H9 (cell line): ENCODE data around the gene SEMA7A. TPM values are rescaled to one million over a fixed set of nuclear protein-coding genes. Genes with fewer than 3 reads are reported as not detected.

Experiments used
- DNase-seq: peaks from one replicate; pipeline ENCODE4 v3.0.0-alpha.2; 2017
- H2AFZ ChIP-seq: one replicate; pipeline ENCODE4 v1.6.1; 2013; ENCODE audit warnings: mild to moderate bottlenecking, low read length, control low read depth, moderate library complexity
- H2AK5ac ChIP-seq: 2 replicates; pipeline ENCODE4 v1.6.1; 2013; ENCODE audit warnings: low read length, control low read depth, mixed read lengths; ENCODE audit not compliant: insufficient read length
- H2BK120ac ChIP-seq: one replicate; pipeline ENCODE4 v1.6.1; 2013; ENCODE audit warnings: low read depth, mild to moderate bottlenecking, low read length, control low read depth, inconsistent platforms; ENCODE audit not compliant: poor library complexity, severe bottlenecking
- H2BK12ac ChIP-seq: 2 replicates; pipeline ENCODE4 v1.6.1; 2013; ENCODE audit warnings: low read length, control low read depth, mixed read lengths, low read depth; ENCODE audit not compliant: insufficient read length
- H2BK15ac ChIP-seq: 2 replicates; pipeline ENCODE4 v1.6.1; 2013; ENCODE audit warnings: low read depth, low read length, control low read depth
- H2BK20ac ChIP-seq: one replicate; pipeline ENCODE4 v1.6.1; 2013; ENCODE audit warnings: low read depth, mild to moderate bottlenecking, low read length, control low read depth, inconsistent platforms; ENCODE audit not compliant: poor library complexity, severe bottlenecking
- H2BK5ac ChIP-seq: 2 replicates; pipeline ENCODE4 v1.6.1; 2013; ENCODE audit warnings: low read length, control low read depth, mixed read lengths; ENCODE audit not compliant: insufficient read length
- H3K14ac ChIP-seq: 2 replicates; pipeline ENCODE4 v1.6.1; 2013; ENCODE audit warnings: low read length, control low read depth; ENCODE audit not compliant: insufficient read depth
- H3K18ac ChIP-seq: 2 replicates; pipeline ENCODE4 v1.6.1; 2013; ENCODE audit warnings: low read depth, mild to moderate bottlenecking, mixed read lengths, low read length, control low read depth; ENCODE audit not compliant: insufficient read length
- H3K23ac ChIP-seq: 2 replicates; pipeline ENCODE4 v1.6.1; 2013; ENCODE audit warnings: low read length, control low read depth, mixed read lengths, low read depth; ENCODE audit not compliant: insufficient read length
- H3K23me2 ChIP-seq: 2 replicates; pipeline ENCODE4 v1.6.1; 2013; ENCODE audit warnings: low read depth, mild to moderate bottlenecking, mixed read lengths, low read length, control low read depth; ENCODE audit not compliant: insufficient read length, poor library complexity, severe bottlenecking
- H3K27ac ChIP-seq: 2 replicates; pipeline ENCODE4 v1.5.1; 2013; ENCODE audit warnings: low read length, control low read depth, mixed read lengths, low read depth; ENCODE audit not compliant: insufficient read length
- H3K27me3 ChIP-seq: 2 replicates; pipeline ENCODE4 v1.6.1; 2013; ENCODE audit warnings: low read length, control low read depth, inconsistent platforms; ENCODE audit not compliant: insufficient read depth
- H3K4ac ChIP-seq: 2 replicates; pipeline ENCODE4 v1.6.1; 2013; ENCODE audit warnings: low read depth, mild to moderate bottlenecking, control low read depth, inconsistent platforms, low read length, moderate library complexity
- H3K4me1 ChIP-seq: 2 replicates; pipeline ENCODE4 v1.6.1; 2013; ENCODE audit warnings: low read length, control low read depth, inconsistent platforms; ENCODE audit not compliant: insufficient read depth
- H3K4me2 ChIP-seq: 2 replicates; pipeline ENCODE4 v1.6.1; 2013; ENCODE audit warnings: low read length, control low read depth, mixed read lengths; ENCODE audit not compliant: insufficient read length, insufficient read depth
- H3K56ac ChIP-seq: 2 replicates; pipeline ENCODE4 v1.6.1; 2013; ENCODE audit warnings: low read depth, mild to moderate bottlenecking, mixed read lengths, low read length, control low read depth; ENCODE audit not compliant: insufficient read length
- H3K79me1 ChIP-seq: 2 replicates; pipeline ENCODE4 v1.6.1; 2013; ENCODE audit warnings: low read depth, mild to moderate bottlenecking, moderate library complexity, low read length, control low read depth, inconsistent platforms; ENCODE audit not compliant: insufficient read depth, poor library complexity, severe bottlenecking
- H3K79me2 ChIP-seq: 2 replicates; pipeline ENCODE4 v1.6.1; 2013; ENCODE audit warnings: low read length, control low read depth, inconsistent platforms; ENCODE audit not compliant: insufficient read depth
- H3K9ac ChIP-seq: 2 replicates; pipeline ENCODE4 v1.6.1; 2013; ENCODE audit warnings: low read length, control low read depth, mixed read lengths; ENCODE audit not compliant: insufficient read length; ENCODE audit errors: extremely low read depth
- H3K9me3 ChIP-seq: one replicate; pipeline ENCODE4 v1.6.1; 2013; ENCODE audit warnings: low read depth, low read length, inconsistent platforms; ENCODE audit not compliant: control insufficient read depth
- H3T11ph ChIP-seq: one replicate; pipeline ENCODE4 v1.6.1; 2013; ENCODE audit warnings: mild to moderate bottlenecking, low read length, control low read depth, inconsistent platforms
- H4K20me1 ChIP-seq: one replicate; pipeline ENCODE4 v1.6.1; 2013; ENCODE audit not compliant: control insufficient read depth, insufficient read length, insufficient read depth
- H4K5ac ChIP-seq: 2 replicates; pipeline ENCODE4 v1.6.1; 2013; ENCODE audit warnings: low read depth, mild to moderate bottlenecking, mixed read lengths, low read length, control low read depth; ENCODE audit not compliant: insufficient read length
- H4K8ac ChIP-seq: replicated peaks from 2 replicates; pipeline ENCODE4 v1.6.1; 2013; ENCODE audit warnings: low read length, control low read depth, mixed read lengths, low read depth; ENCODE audit not compliant: insufficient read length
- H4K91ac ChIP-seq: 2 replicates; pipeline ENCODE4 v1.6.1; 2013; ENCODE audit warnings: low read depth, mild to moderate bottlenecking, moderate library complexity, mixed read lengths, low read length, control low read depth; ENCODE audit not compliant: insufficient read length
- H3K27ac Mint-ChIP-seq, 3 experiments: 2 replicates in 2 of 3; 3 replicates in 1 of 3; pipeline ENCODE4 v1.8.0; 2020 to 2021; ENCODE audit warnings: mixed read lengths in 3 of 3, mild to moderate bottlenecking in 1 of 3, moderate library complexity in 1 of 3
- H3K27me3 Mint-ChIP-seq: 2 replicates; pipeline ENCODE4 v1.8.0; 2021; ENCODE audit warnings: low read depth, mild to moderate bottlenecking, moderate library complexity, mixed read lengths
- H3K36me3 Mint-ChIP-seq, 3 experiments: 2 replicates in 2 of 3; 3 replicates in 1 of 3; pipeline ENCODE4 v1.8.0; 2020 to 2021; ENCODE audit warnings: low read depth in 3 of 3, mixed read lengths in 3 of 3; ENCODE audit not compliant: insufficient read depth in 1 of 3
- H3K4me1 Mint-ChIP-seq, 2 experiments: 2 replicates each; pipeline ENCODE4 v1.8.0; 2020; ENCODE audit warnings: mixed read lengths in 2 of 2
- H3K4me3 Mint-ChIP-seq, 2 experiments: 2 replicates in 1 of 2; 3 replicates in 1 of 2; pipeline ENCODE4 v1.8.0; 2020 to 2021; ENCODE audit warnings: mild to moderate bottlenecking in 2 of 2, mixed read lengths in 2 of 2, moderate library complexity in 1 of 2
- H3K9me3 Mint-ChIP-seq, 2 experiments: 2 replicates in 1 of 2; 3 replicates in 1 of 2; pipeline ENCODE4 v1.8.0; 2020; ENCODE audit warnings: mild to moderate bottlenecking in 2 of 2, mixed read lengths in 2 of 2, moderate library complexity in 1 of 2
- WGBS: extraction: QIAGEN DNeasy Blood & Tissue Kit; methylation state at CpG from one replicate; pipeline ENCODE4 v1.1.7; 2013; ENCODE audit warnings: missing lambda C conversion rate, low lambda C conversion rate, mixed read lengths; ENCODE audit not compliant: insufficient read length; ENCODE audit errors: extremely low coverage; 5-methylcytosine and 5-hydroxymethylcytosine counted together
- total RNA-seq: library from RNA; stranded (reverse); gene quantifications from 2 replicates; pipeline ENCODE4 v1.2.1, GENCODE V29; 2021
- TF ChIP-seq, protein P1 (sequence below): fragments of 200-600 bp; sonication (generic); conservative IDR thresholded peaks from 3 replicates; pipeline ENCODE4 v1.8.0; 2021; ENCODE audit warnings: antibody characterized with exemption, mild to moderate bottlenecking

Gene SEMA7A
- total RNA-seq, 1 experiment from 2014 or later: 5.7 TPM

DNA sequence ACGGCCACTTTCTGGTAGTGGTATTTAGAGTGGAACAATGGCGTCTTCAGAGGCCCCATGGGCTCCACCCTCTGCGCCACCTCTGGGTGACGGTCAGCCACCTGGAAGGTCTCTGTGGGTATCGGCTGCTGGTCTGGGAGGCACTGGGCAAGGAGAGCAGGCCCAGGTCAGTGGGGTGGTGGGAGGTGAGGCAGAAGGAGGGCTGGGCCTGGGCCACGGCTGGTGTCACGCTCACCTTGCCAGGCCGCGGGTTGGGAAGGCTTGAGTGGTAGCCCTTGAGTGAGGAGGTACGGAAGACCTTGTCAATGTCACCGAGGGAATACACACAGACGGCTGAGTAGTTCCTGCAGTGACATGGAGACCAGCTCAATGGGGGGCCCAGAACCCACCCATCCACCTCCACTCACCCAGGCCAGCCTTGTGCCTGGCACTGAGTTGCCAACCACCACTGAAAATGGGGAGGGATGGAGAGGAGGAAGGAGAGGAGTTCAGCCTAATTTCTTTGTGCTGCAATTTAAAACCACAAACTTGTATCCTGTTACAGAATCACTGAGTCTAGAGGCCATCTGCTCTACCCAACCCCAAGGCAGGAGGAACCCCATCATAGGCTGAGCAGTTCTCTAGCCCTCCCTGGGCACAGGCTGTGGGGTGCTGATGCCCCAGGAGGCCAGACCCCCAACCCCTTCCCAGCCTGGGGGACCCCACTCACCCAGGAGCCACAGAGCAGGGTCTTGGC is 19.0 kb downstream of the SEMA7A start:
- no CpG with 5 or more reads among the region's 12 CpGs for WGBS
- Histone ChIP-seq H3T11ph (no peak overlapping the region), H4K5ac (no peak overlapping the region), H2BK12ac (no peak overlapping the region), H2BK120ac (no peak overlapping the region), H3K79me1 (no peaks in the 10 kb centered on the region), H3K9me3 (no peaks in the 10 kb centered on the region), H2AK5ac (no peak overlapping the region), H3K14ac (no peak overlapping the region), H2BK20ac (no peak overlapping the region), H3K23ac (no peak overlapping the region), H3K18ac (no peak overlapping the region), H3K4me1 (no peaks in the 10 kb centered on the region), H3K79me2 (no peaks in the 10 kb centered on the region), H3K4me2 (no peak overlapping the region), H3K9ac (no peak overlapping the region), H3K4ac (no peak overlapping the region), H4K8ac (no peak overlapping the region), H4K91ac (no peak overlapping the region), H2BK15ac (no peak overlapping the region), H3K27me3 (no peaks in the 10 kb centered on the region), H3K27ac (no peak overlapping the region), H2AFZ (no peak overlapping the region), H2BK5ac (no peak overlapping the region), H3K23me2 (no peaks in the 10 kb centered on the region), H3K56ac (no peak overlapping the region), H4K20me1 (no peaks in the 10 kb centered on the region)
- DNase-seq: no peak
- H3K4me1 Mint-ChIP-seq: no peaks in the 10 kb centered on the region; a peak in 1 of 4 replicates
- H3K4me3 Mint-ChIP-seq: no peak overlapping the region
- TF ChIP-seq, protein P1, sequence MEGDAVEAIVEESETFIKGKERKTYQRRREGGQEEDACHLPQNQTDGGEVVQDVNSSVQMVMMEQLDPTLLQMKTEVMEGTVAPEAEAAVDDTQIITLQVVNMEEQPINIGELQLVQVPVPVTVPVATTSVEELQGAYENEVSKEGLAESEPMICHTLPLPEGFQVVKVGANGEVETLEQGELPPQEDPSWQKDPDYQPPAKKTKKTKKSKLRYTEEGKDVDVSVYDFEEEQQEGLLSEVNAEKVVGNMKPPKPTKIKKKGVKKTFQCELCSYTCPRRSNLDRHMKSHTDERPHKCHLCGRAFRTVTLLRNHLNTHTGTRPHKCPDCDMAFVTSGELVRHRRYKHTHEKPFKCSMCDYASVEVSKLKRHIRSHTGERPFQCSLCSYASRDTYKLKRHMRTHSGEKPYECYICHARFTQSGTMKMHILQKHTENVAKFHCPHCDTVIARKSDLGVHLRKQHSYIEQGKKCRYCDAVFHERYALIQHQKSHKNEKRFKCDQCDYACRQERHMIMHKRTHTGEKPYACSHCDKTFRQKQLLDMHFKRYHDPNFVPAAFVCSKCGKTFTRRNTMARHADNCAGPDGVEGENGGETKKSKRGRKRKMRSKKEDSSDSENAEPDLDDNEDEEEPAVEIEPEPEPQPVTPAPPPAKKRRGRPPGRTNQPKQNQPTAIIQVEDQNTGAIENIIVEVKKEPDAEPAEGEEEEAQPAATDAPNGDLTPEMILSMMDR: no peak
- peaks cover 11 to 16% (median 13%) of the 10 kb centered on the region in 3 experiments for H3K36me3 Mint-ChIP-seq
- no peaks in the 10 kb centered on the region for H3K27me3 Mint-ChIP-seq
- H3K27ac Mint-ChIP-seq: peak overlapping the region in 1 of 3 experiments; percentile 44; a peak in 1 of 7 replicates
- no peaks in the 10 kb centered on the region for H3K9me3 Mint-ChIP-seq
